Endodermal cell (in vitro differentiated cells): ENCODE measurements around the gene ATP6V0B. TPM values are rescaled to one million over a fixed set of nuclear protein-coding genes. Genes with fewer than 3 reads are reported as not detected.

Experiments used
- DNase-seq: peaks from one replicate; pipeline ENCODE4 v3.0.0-alpha.2; 2017
- H3K27ac ChIP-seq: 2 replicates; pipeline ENCODE4 v1.5.1; 2013; ENCODE audit warnings: mild to moderate bottlenecking, low read depth, low read length, moderate library complexity
- H3K27me3 ChIP-seq: 2 replicates; pipeline ENCODE4 v1.6.1; 2013; ENCODE audit warnings: mild to moderate bottlenecking, low read length, moderate library complexity; ENCODE audit not compliant: insufficient read depth, control insufficient read depth, poor library complexity, severe bottlenecking
- H3K36me3 ChIP-seq: 2 replicates; pipeline ENCODE4 v1.7.0; 2013; ENCODE audit warnings: mild to moderate bottlenecking, low read length, moderate library complexity; ENCODE audit not compliant: control insufficient read depth, insufficient read depth
- H3K4me1 ChIP-seq: one replicate; pipeline ENCODE4 v1.7.0; 2013; ENCODE audit warnings: low read length; ENCODE audit not compliant: control insufficient read depth, insufficient read depth
- H3K4me3 ChIP-seq: 2 replicates; pipeline ENCODE4 v1.5.1; 2013; ENCODE audit warnings: mild to moderate bottlenecking, low read length, moderate library complexity
- H3K9ac ChIP-seq: 2 replicates; pipeline ENCODE4 v1.6.1; 2013; ENCODE audit warnings: mild to moderate bottlenecking, low read length, moderate library complexity; ENCODE audit not compliant: poor library complexity, severe bottlenecking; ENCODE audit errors: extremely low read depth
- H3K9me3 ChIP-seq: 2 replicates; pipeline ENCODE4 v1.6.1; 2013; ENCODE audit warnings: mild to moderate bottlenecking, low read length, moderate library complexity; ENCODE audit not compliant: control insufficient read depth
- H3K27ac Mint-ChIP-seq: 2 replicates; pipeline ENCODE4 v1.8.0; 2020; ENCODE audit warnings: mixed read lengths
- H3K27me3 Mint-ChIP-seq: 2 replicates; pipeline ENCODE4 v1.8.0; 2021; ENCODE audit warnings: mild to moderate bottlenecking, mixed read lengths; ENCODE audit not compliant: insufficient read depth
- H3K36me3 Mint-ChIP-seq: 2 replicates; pipeline ENCODE4 v1.8.0; 2020; ENCODE audit warnings: low read depth, mixed read lengths
- H3K4me1 Mint-ChIP-seq: 2 replicates; pipeline ENCODE4 v1.8.0; 2020; ENCODE audit warnings: mixed read lengths
- H3K4me3 Mint-ChIP-seq: 2 replicates; pipeline ENCODE4 v1.8.0; 2020; ENCODE audit warnings: mild to moderate bottlenecking, moderate library complexity, mixed read lengths
- H3K9me3 Mint-ChIP-seq: 2 replicates; pipeline ENCODE4 v1.8.0; 2020; ENCODE audit warnings: mild to moderate bottlenecking, mixed read lengths
- WGBS, 2 experiments: methylation state at CpG; one replicate each; pipeline versions ENCODE4 v1.1.5 to v1.1.7; 2013; ENCODE audit warnings: missing lambda C conversion rate in 2 of 2, mixed read lengths in 1 of 2; ENCODE audit not compliant: insufficient coverage in 1 of 2, insufficient read length in 1 of 2; 5-methylcytosine and 5-hydroxymethylcytosine counted together
- total RNA-seq, 2 donors: library from RNA; stranded (reverse); fragmentation: NEBNext Ultra II Directional in 1 of 2; extraction: Animal tissue kit (Norgen Biotek cat#: 25700) in 1 of 2; gene quantifications; 2 replicates in 1 of 2; 3 replicates in 1 of 2; pipeline ENCODE4 v1.2.1, GENCODE V29; 2021
- TF ChIP-seq, protein P1 (sequence below): fragments of 200-600 bp; sonication (generic); conservative IDR thresholded peaks from 2 replicates; pipeline ENCODE4 v1.5.0; 2021; ENCODE audit warnings: antibody characterized with exemption, mild to moderate bottlenecking

The ATP6V0B gene
- total RNA-seq, 2 donors from 2014 or later, result 108 to 116 TPM

DNA sequence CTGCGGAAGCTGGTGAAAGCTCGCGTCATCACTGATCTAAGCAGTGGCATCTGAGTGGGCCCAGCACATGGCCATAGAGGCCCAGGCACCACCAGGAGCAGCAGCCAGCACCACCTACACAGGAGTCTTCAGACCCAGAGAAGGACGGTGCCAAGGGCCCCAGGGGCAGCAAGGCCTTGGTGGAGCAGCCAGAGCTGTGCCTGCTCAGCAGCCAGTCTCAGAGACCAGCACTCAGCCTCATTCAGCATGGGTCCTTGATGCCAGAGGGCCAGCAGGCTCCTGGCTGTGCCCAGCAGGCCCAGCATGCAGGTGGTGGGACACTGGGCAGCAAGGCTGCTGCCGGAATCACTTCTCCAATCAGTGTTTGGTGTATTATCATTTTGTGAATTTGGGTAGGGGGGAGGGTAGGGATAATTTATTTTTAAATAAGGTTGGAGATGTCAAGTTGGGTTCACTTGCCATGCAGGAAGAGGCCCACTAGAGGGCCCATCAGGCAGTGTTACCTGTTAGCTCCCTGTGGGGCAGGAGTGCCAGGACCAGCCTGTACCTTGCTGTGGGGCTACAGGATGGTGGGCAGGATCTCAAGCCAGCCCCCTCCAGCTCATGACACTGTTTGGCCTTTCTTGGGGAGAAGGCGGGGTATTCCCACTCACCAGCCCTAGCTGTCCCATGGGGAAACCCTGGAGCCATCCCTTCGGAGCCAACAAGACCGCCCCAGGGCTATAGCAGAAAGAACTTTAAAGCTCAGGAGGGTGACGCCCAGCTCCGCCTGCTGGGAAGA, 44.4 kb upstream of the ATP6V0B start:
- Mint-ChIP-seq H3K36me3 (peaks cover 10% of the 10 kb centered on the region), H3K4me3 (no peak overlapping the region), H3K27ac (no peak overlapping the region), H3K4me1 (peaks cover 12% of the 10 kb centered on the region), H3K9me3 (no peaks in the 10 kb centered on the region), H3K27me3 (peaks cover 23% of the 10 kb centered on the region)
- Histone ChIP-seq H3K36me3 (no peaks in the 10 kb centered on the region), H3K4me1 (no peaks in the 10 kb centered on the region), H3K9ac (no peak overlapping the region), H3K9me3 (no peaks in the 10 kb centered on the region), H3K4me3 (no peak overlapping the region), H3K27me3 (peaks cover 27% of the 10 kb centered on the region), H3K27ac (no peak overlapping the region)
- 90 to 93% methylated on average over 10 of the region's 10 CpGs for WGBS, 2 experiments
- peak; percentile 84 for DNase-seq
- TF ChIP-seq, protein P1, sequence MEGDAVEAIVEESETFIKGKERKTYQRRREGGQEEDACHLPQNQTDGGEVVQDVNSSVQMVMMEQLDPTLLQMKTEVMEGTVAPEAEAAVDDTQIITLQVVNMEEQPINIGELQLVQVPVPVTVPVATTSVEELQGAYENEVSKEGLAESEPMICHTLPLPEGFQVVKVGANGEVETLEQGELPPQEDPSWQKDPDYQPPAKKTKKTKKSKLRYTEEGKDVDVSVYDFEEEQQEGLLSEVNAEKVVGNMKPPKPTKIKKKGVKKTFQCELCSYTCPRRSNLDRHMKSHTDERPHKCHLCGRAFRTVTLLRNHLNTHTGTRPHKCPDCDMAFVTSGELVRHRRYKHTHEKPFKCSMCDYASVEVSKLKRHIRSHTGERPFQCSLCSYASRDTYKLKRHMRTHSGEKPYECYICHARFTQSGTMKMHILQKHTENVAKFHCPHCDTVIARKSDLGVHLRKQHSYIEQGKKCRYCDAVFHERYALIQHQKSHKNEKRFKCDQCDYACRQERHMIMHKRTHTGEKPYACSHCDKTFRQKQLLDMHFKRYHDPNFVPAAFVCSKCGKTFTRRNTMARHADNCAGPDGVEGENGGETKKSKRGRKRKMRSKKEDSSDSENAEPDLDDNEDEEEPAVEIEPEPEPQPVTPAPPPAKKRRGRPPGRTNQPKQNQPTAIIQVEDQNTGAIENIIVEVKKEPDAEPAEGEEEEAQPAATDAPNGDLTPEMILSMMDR, result peak; percentile 84

DNA sequence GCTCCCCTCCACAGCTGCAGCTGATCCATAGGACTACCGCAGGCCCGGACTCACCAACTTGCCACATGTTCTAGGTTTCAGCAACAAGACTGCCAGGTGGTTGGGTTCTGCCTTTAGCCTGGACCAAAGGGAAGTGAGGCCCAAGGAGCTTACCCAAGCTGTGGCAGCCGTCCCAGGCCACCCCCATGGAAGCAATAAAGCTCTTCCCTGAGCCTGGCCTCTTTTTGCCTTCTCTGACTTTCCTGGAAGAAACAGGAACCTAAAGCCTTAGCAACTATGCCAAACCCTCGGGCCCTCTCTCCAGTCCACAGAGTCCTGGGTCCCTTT, 43.8 kb upstream of the ATP6V0B start:
- Mint-ChIP-seq H3K27ac (no peak overlapping the region), H3K9me3 (no peaks in the 10 kb centered on the region), H3K4me1 (peaks cover 16% of the 10 kb centered on the region), H3K4me3 (no peak overlapping the region), H3K27me3 (peaks cover 23% of the 10 kb centered on the region), H3K36me3 (peaks cover 6% of the 10 kb centered on the region)
- no peak for DNase-seq
- Histone ChIP-seq H3K4me1 (no peaks in the 10 kb centered on the region), H3K9me3 (no peaks in the 10 kb centered on the region), H3K9ac (no peak overlapping the region), H3K27me3 (peaks cover 27% of the 10 kb centered on the region), H3K4me3 (no peak overlapping the region), H3K27ac (no peak overlapping the region), H3K36me3 (no peaks in the 10 kb centered on the region)
- 84 to 93% methylated on average over 4 of the region's 4 CpGs for WGBS, 2 experiments
- TF ChIP-seq, protein P1, result no peak

DNA sequence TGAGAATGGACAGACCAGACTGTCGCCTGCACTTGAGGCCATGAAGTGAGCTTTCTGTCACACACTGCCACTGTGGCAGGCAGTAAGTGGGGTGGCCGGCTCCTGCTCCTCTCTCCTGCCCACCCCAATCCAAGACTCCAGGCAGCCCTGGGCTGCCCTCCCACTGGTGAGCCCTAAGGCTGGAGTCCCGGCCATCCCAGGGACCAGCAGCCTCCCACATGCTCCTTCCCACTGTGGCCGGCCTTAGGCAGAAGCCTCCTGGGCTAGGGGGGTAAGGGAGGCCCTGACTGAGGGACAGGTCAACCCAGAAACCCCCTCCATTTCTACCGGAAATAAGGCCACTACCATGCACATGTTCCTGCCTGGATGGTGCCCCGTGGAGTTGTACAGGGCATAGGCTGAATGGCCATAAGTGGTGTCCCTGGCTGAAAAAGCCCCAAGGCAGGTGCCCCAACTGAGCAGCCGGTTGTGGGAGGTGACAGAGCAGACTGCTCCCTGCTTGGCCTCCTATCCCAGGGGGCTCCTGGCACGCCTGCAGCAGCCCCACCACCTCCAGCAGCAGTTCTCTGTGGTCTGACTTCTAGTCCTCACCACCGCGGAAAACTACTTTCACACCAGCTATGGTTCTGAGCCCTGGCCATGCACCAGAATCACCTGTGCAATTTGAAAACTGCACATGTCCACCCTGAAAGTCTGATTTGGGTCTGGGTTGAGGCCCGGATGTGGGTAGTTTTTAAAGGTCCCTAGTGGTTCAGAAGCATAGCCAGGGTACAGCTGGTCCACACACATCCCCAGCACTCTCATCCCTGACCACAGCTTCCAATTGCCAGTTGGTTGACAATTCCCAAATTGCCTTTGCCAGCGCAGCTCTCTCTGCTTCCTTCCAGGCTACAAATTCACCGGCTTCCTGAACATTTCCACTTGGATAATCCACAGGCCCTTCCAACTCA, 42.8 kb upstream of the ATP6V0B start:
- peaks cover 27% of the 10 kb centered on the region for H3K27me3 ChIP-seq

More for the DNA sequence above, 42.8 kb upstream of the ATP6V0B start:
- H3K9ac ChIP-seq, result no peak overlapping the region
- no peak overlapping the region for H3K4me3 ChIP-seq
- no peaks in the 10 kb centered on the region for H3K9me3 Mint-ChIP-seq
- no peaks in the 10 kb centered on the region for H3K36me3 ChIP-seq
- H3K4me1 Mint-ChIP-seq, result peaks cover 16% of the 10 kb centered on the region
- TF ChIP-seq, protein P1, result no peak
- H3K27ac Mint-ChIP-seq, result no peak overlapping the region
- no peaks in the 10 kb centered on the region for H3K4me1 ChIP-seq
- H3K27me3 Mint-ChIP-seq, result peaks cover 23% of the 10 kb centered on the region
- H3K9me3 ChIP-seq, result no peaks in the 10 kb centered on the region
- WGBS, 2 experiments, result 92 to 97% methylated on average over 9 to 13 of the region's 13 CpGs
- no peak overlapping the region for H3K27ac ChIP-seq
- no peaks in the 10 kb centered on the region for H3K36me3 Mint-ChIP-seq
- DNase-seq, result no peak
- H3K4me3 Mint-ChIP-seq, result no peak overlapping the region
